Measurements from ENCODE around the gene DNMT3A.

DNA sequence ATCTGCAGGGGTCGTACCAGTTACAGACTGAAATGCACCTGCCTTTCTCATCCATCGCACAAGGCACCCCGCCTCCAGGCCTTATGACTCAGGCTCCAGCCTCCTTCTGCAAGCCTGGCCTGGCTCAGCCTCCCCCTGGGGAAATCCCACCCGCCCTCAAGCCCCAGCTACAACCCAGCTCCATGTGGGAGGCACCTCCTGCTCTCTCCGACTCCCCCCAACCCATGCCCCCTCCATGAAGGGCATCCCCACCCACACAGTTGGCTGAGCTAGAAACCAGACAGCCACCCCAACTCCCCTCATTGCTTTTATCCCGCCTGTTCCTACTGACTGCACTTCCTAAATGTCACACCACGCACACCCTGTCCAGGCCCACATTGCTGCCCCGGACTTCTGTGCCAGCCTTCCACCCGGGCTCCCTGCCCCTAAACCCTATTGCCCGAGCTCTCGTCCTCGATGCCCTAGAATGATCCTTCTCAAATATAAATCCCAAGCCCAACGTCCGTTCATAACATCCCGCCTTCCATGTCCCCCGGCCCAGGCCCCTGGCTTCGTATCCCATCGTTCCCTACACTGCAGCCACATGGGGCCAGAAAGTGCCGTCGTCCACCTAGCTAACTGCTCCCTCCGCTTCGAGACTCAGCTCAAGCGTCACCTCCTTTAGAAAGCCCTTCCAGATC, 9.9 kb downstream of the DNMT3A start:
- TF ChIP-seq, protein P1, sequence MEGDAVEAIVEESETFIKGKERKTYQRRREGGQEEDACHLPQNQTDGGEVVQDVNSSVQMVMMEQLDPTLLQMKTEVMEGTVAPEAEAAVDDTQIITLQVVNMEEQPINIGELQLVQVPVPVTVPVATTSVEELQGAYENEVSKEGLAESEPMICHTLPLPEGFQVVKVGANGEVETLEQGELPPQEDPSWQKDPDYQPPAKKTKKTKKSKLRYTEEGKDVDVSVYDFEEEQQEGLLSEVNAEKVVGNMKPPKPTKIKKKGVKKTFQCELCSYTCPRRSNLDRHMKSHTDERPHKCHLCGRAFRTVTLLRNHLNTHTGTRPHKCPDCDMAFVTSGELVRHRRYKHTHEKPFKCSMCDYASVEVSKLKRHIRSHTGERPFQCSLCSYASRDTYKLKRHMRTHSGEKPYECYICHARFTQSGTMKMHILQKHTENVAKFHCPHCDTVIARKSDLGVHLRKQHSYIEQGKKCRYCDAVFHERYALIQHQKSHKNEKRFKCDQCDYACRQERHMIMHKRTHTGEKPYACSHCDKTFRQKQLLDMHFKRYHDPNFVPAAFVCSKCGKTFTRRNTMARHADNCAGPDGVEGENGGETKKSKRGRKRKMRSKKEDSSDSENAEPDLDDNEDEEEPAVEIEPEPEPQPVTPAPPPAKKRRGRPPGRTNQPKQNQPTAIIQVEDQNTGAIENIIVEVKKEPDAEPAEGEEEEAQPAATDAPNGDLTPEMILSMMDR (IDR thresholded peaks at IDR 0.05), result no peak
- TF ChIP-seq POLR2A (IDR thresholded peaks at IDR 0.05) (no peak), EP300 (IDR thresholded peaks at IDR 0.05) (no peak), POLR2AphosphoS5 (IDR thresholded peaks at IDR 0.05) (no peak)

Measured in sigmoid colon (tissue), 4 donors.